ENCODE data around the gene ITSN2. TPM values are rescaled to one million over a fixed set of nuclear protein-coding genes. Genes with fewer than 3 reads are reported as not detected.

The ITSN2 gene
- total RNA-seq, 1 donor from 2014 or later = 68.2 TPM

- no peak for DNase-seq
Observed at GRCh38 chr2:24262421-24262970, 97.8 kb downstream of the ITSN2 start.

GRCh38 chr2:24261441-24261840, 98.9 kb downstream of the ITSN2 start:
- DNase-seq = peak; percentile 54

- peak; percentile 22 for DNase-seq
Observed at GRCh38 chr2:24259316-24259715, 101.0 kb downstream of the ITSN2 start.

- peak; percentile 14 for DNase-seq
Observed at GRCh38 chr2:24258718-24259117, 101.6 kb downstream of the ITSN2 start.

GRCh38 chr2:24253303-24253919, 106.9 kb downstream of the ITSN2 start:
- DNase-seq = no peak

GRCh38 chr2:24247592-24247991, 112.7 kb downstream of the ITSN2 start:
- no peak for DNase-seq

GRCh38 chr2:24247164-24247563, 113.2 kb downstream of the ITSN2 start:
- no peak for DNase-seq

- no peak for DNase-seq
Observed at GRCh38 chr2:24245986-24246776, 114.2 kb downstream of the ITSN2 start.

GRCh38 chr2:24241528-24241927, 118.8 kb downstream of the ITSN2 start:
- no peak for DNase-seq

- no peak for DNase-seq
Observed at GRCh38 chr2:24239553-24239952, 120.8 kb downstream of the ITSN2 start.

- peak; percentile 14 for DNase-seq
Observed at GRCh38 chr2:24238158-24238557, 122.2 kb downstream of the ITSN2 start.

- no peak for DNase-seq
Observed at GRCh38 chr2:24237313-24237712, 123.0 kb downstream of the ITSN2 start.

GRCh38 chr2:24233321-24233720, 127.0 kb downstream of the ITSN2 start:
- no peak for DNase-seq

- no peak for DNase-seq
Observed at GRCh38 chr2:24231461-24231881, 128.9 kb downstream of the ITSN2 start.

- peak; percentile 53 for DNase-seq
Observed at GRCh38 chr2:24228470-24228869, 131.9 kb downstream of the ITSN2 start.

GRCh38 chr2:24225499-24226242, 134.7 kb downstream of the ITSN2 start:
- no peak for DNase-seq

- no peak for DNase-seq
Observed at GRCh38 chr2:24222946-24223345, 137.4 kb downstream of the ITSN2 start.

GRCh38 chr2:24221343-24222050, 138.8 kb downstream of the ITSN2 start:
- no peak for DNase-seq

- no peak for DNase-seq
Observed at GRCh38 chr2:24220554-24221291, 139.6 kb downstream of the ITSN2 start.

- DNase-seq = no peak
Observed at GRCh38 chr2:24214880-24215279, 145.5 kb downstream of the ITSN2 start.

GRCh38 chr2:24211408-24211807, 148.9 kb downstream of the ITSN2 start:
- DNase-seq = no peak

GRCh38 chr2:24210723-24211122, 149.6 kb downstream of the ITSN2 start:
- no peak for DNase-seq
